HCT116 (cell line): ENCODE measurements around the gene CEP170B. TPM values are rescaled to one million over a fixed set of nuclear protein-coding genes. Genes with fewer than 3 reads are reported as not detected.
"Not testable (repeated sequence)": the region's sequence is repeated elsewhere in the genome, so short reads cannot be mapped to it uniquely, and the experiment has no call there.

Source experiments
- ATAC-seq: fragments of 200-7000 bp; cut with Tn5 transposase; 2 replicates; pipeline ENCODE4 v1.9.1; 2020; ENCODE audit warnings: mild to moderate bottlenecking, moderate library complexity
- BruUV-seq: library from RNA; stranded (reverse); fragments of 400-500 nt; replicated peaks from 2 replicates; lab custom pipeline; 2021; lab: Mats Ljungman, UMichigan
- CTCF ChIA-PET: fragments of 300-600 bp; sonication (Branson Sonifier 250); formaldehyde crosslinking; loops from one replicate; lab custom pipeline; 2021; ENCODE audit warnings: antibody characterized with exemption; lab: Charles Lee
- POLR2A ChIA-PET: fragments of 300-600, 350-600 bp; sonication (Branson Sonifier 250); formaldehyde crosslinking; loops from one replicate; lab custom pipeline; 2021; ENCODE audit warnings: antibody characterized with exemption; lab: Charles Lee
- RAD21 ChIA-PET, 2 experiments: fragments of 300-600 bp; sonication (Branson Sonifier 250); formaldehyde crosslinking; loops; one replicate each; lab custom pipeline; 2023; ENCODE audit warnings: low total read pairs in 2 of 2; ENCODE audit not compliant: uncharacterized antibody in 2 of 2, unreplicated experiment in 2 of 2, low non-redundant PET in 1 of 2; lab: Charles Lee
- DNase-seq: peaks from one replicate; pipeline ENCODE4 v3.0.0-alpha.2; 2010; ENCODE audit warnings: low read depth, low spot score
- H2AFZ ChIP-seq: fragments of 200-600 bp; shearing (Covaris generic), sonication (generic); 2 replicates; pipeline ENCODE4 v1.6.1; 2017; ENCODE audit warnings: low read depth, mixed run types, mixed read lengths, antibody characterized with exemption, low read length; ENCODE audit not compliant: poor library complexity, severe bottlenecking
- H3K27ac ChIP-seq: 2 replicates; pipeline ENCODE4 v1.5.1; 2012; ENCODE audit warnings: low read depth, low read length
- H3K27me3 ChIP-seq: fragments of 200-600 bp; sonication (generic); 2 replicates; pipeline ENCODE4 v1.6.1; 2016; ENCODE audit warnings: mixed run types, low read length, mixed read lengths; ENCODE audit not compliant: insufficient read depth
- H3K36me3 ChIP-seq, 2 experiments: fragments of 200-500 bp in 1 of 2; fragments of 200-600 bp in 1 of 2; sonication (Bioruptor generic) in 1 of 2; sonication (generic) in 1 of 2; 2 replicates each; pipeline versions ENCODE4 v1.5.1 to v1.6.1; 2014 to 2016; ENCODE audit warnings: low read length in 2 of 2, inconsistent platforms in 1 of 2, mixed read lengths in 1 of 2, mixed run types in 1 of 2; ENCODE audit not compliant: insufficient read depth in 2 of 2, control insufficient read depth in 1 of 2
- H3K4me1 ChIP-seq, 2 experiments: fragments of 200-600 bp in 1 of 2; sonication (generic) in 1 of 2; 2 replicates each; pipeline versions ENCODE4 v1.5.1 to v1.6.1; 2012 to 2017; ENCODE audit warnings: low read length in 2 of 2, inconsistent platforms in 1 of 2, mild to moderate bottlenecking in 1 of 2, mixed read lengths in 1 of 2, mixed run types in 1 of 2, moderate library complexity in 1 of 2; ENCODE audit not compliant: insufficient read depth in 2 of 2, control insufficient read depth in 1 of 2
- H3K4me2 ChIP-seq: fragments of 200-600 bp; sonication (generic); 2 replicates; pipeline ENCODE4 v1.6.1; 2017; ENCODE audit warnings: mixed run types, low read length, mixed read lengths
- H3K4me3 ChIP-seq, 2 experiments: fragments of 200-600 bp in 1 of 2; sonication (generic) in 1 of 2; replicated peaks in 1 of 2; 2 replicates each; pipeline ENCODE4 v1.5.1; 2011 to 2016; ENCODE audit warnings: low read length in 2 of 2, control low read depth in 1 of 2, low read depth in 1 of 2, mild to moderate bottlenecking in 1 of 2, mixed read lengths in 1 of 2, mixed run types in 1 of 2
- H3K79me2 ChIP-seq: fragments of 200-600 bp; sonication (generic); 2 replicates; pipeline ENCODE4 v1.6.1; 2017; ENCODE audit warnings: mild to moderate bottlenecking, mixed run types, low read length, moderate library complexity, mixed read lengths; ENCODE audit not compliant: insufficient read depth
- H3K9ac ChIP-seq: fragments of 200-600 bp; sonication (generic); 2 replicates; pipeline ENCODE4 v1.6.1; 2016; ENCODE audit warnings: low read length, mixed read lengths
- H3K9me2 ChIP-seq: fragments of 200-600 bp; sonication (generic), shearing (Covaris generic); 2 replicates; pipeline ENCODE4 v1.6.1; 2017; ENCODE audit warnings: mixed run types, mild to moderate bottlenecking, moderate library complexity; ENCODE audit not compliant: insufficient read depth
- H3K9me3 ChIP-seq, 2 experiments: fragments of 200-500 bp in 1 of 2; fragments of 200-600 bp in 1 of 2; sonication (Bioruptor generic) in 1 of 2; sonication (generic) in 1 of 2; 2 replicates each; pipeline ENCODE4 v1.6.1; 2014 to 2017; ENCODE audit warnings: low read length in 2 of 2, mixed read lengths in 2 of 2, inconsistent platforms in 1 of 2, low read depth in 1 of 2, mild to moderate bottlenecking in 1 of 2, mixed run types in 1 of 2, moderate library complexity in 1 of 2; ENCODE audit not compliant: control insufficient read depth in 1 of 2, insufficient read depth in 1 of 2
- H4K20me1 ChIP-seq: fragments of 200-600 bp; sonication (generic), shearing (Covaris generic); 2 replicates; pipeline ENCODE4 v1.6.1; 2017; ENCODE audit warnings: mixed run types, mild to moderate bottlenecking, moderate library complexity; ENCODE audit not compliant: insufficient read depth
- FOSL1 ChIP-seq: IDR thresholded peaks from 2 replicates; pipeline ENCODE4 v1.6.1; 2012; ENCODE audit warnings: low read depth
- JUND ChIP-seq: IDR thresholded peaks from 2 replicates; pipeline ENCODE4 v1.6.1; 2012
- POLR2A ChIP-seq: IDR thresholded peaks from 2 replicates; pipeline ENCODE4 v1.7.0; 2011; ENCODE audit warnings: borderline replicate concordance; ENCODE audit not compliant: insufficient read depth, insufficient read length; ENCODE audit errors: extremely low read depth
- POLR2AphosphoS5 ChIP-seq: IDR thresholded peaks from 2 replicates; pipeline ENCODE4 v1.6.1; 2011; ENCODE audit warnings: mild to moderate bottlenecking, low read depth, low read length, moderate library complexity
- RAD21 ChIP-seq: IDR thresholded peaks from 2 replicates; pipeline ENCODE4 v1.6.1; 2012; ENCODE audit warnings: low read depth, mild to moderate bottlenecking
- SRF ChIP-seq: IDR thresholded peaks from 2 replicates; pipeline ENCODE4 v1.6.1; 2012; ENCODE audit warnings: low read depth
- TCF7L2 ChIP-seq: IDR thresholded peaks from 2 replicates; pipeline ENCODE4 v1.7.0; 2011; ENCODE audit warnings: borderline replicate concordance, inconsistent platforms; ENCODE audit not compliant: insufficient read depth, insufficient read length; ENCODE audit errors: extremely low read depth
- ZFX ChIP-seq: fragments of 450-650 bp; IDR thresholded peaks from 2 replicates; pipeline ENCODE4 v1.6.1; 2017
- ZNF274 ChIP-seq: fragments of 200-500 bp; sonication (Bioruptor generic); IDR thresholded peaks from 2 replicates; pipeline ENCODE4 v1.6.1; 2014; ENCODE audit warnings: mild to moderate bottlenecking, low read depth, low read length, inconsistent platforms
- intact Hi-C: fragments of 100-400 bp; cut with micrococcal nuclease; formaldehyde crosslinking; loops from 2 replicates; pipeline ENCODE4 v1.10.0; 2022
- total RNA-seq: library from RNA; stranded (reverse); gene quantifications from one replicate; pipeline ENCODE4 v1.2.1, GENCODE V29; 2021; ENCODE audit not compliant: unreplicated experiment

The CEP170B gene
- total RNA-seq, 1 experiment from 2014 or later, result 45.9 TPM

- TF ChIP-seq RAD21 (no peak), TCF7L2 (no peak), FOSL1 (no peak), ZNF274 (no peak), POLR2A (no peak), JUND (no peak), ZFX (no peak)
- TF ChIP-seq, all 23 proteins: peak for 0
Observed at GRCh38 chr14:104917116-104917515, 52.0 kb downstream of the CEP170B start (continued).

DNA sequence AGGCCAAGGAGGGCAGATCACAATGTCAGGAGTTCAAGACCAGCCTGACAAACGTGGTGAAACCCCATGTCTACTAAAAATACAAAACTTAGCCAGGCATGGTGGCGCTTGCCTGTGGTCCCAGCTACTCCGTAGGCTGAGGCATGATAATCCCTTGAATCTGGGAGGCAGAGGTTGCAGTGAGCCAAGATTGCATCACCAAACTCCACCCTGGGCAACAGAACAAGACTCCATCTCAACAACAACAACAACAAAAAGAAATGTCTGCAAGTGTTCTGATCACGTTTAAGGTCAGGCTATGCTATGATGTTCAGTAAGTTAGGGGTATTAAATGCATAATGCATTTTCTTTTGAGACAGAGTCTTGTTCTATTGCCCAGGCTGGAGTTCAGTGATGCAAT lies 52.9 kb downstream of the CEP170B start:
- no peak overlapping the region for H3K27ac ChIP-seq
- H3K9me3 ChIP-seq, result no peaks in the 10 kb centered on the region
- no peak overlapping the region for H3K4me3 ChIP-seq
- no peak overlapping the region for H3K4me2 ChIP-seq
- no peaks in the 10 kb centered on the region for H3K79me2 ChIP-seq
- intact Hi-C loops, result no loop called here
- ATAC-seq, result no peak
- H3K27me3 ChIP-seq, result no peaks in the 10 kb centered on the region
- no peaks in the 10 kb centered on the region for H3K4me1 ChIP-seq
- TF ChIP-seq POLR2AphosphoS5, result no peak
- no peak for TF ChIP-seq SRF
- ChIA-PET POLR2A (no interaction called here), RAD21 (no interaction called here), CTCF (no interaction called here)
- no peaks in the 10 kb centered on the region for H3K9me2 ChIP-seq
- no peak overlapping the region for H3K9ac ChIP-seq
- DNase-seq, result no peak
- no peaks in the 10 kb centered on the region for H4K20me1 ChIP-seq
- H2AFZ ChIP-seq, result no peak overlapping the region
- no peaks in the 10 kb centered on the region for H3K36me3 ChIP-seq
- BruUV-seq, result no TSS peak

DNA sequence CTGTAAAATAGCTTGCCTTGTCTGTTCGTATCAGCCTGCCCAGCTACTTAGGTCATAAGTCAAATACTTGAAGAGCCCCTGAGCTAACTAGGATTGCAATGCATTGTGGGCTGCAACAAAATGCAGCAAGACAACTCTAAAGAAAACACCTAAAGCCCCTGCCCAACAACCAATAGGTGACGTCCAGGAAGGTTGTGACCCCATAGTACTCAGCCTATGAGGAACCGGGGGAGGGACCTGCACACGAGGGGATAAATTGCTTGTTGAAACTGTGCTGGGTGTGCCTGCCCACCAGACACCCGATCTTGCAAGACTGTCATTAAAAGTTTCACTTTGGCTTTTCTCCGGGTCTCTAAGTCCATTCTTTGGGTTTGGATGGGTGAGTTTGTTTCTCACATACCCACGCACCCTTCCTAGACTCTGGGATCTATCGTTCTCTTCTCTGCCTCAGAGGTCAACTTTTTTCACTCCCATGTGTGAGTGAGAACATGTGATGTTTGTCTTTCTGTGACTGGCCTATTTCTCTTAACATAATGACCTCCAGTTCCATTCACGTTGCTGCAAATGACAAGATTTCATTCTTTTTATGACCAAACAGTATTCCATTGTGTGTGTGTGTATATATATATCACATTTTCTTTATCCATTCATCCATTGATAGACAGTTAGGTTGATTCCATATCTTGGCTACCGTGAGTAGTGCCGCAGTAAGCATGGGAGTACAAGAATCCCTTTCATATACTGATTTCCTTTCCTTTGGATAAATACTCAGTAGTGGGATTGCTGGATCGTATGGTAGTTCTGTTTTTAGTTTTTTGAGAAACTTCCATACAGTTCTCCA lies 54.3 kb downstream of the CEP170B start:
- CTCF ChIA-PET, H3K27ac ChIP-seq, H3K27me3 ChIP-seq, POLR2A ChIA-PET, DNase-seq, intact Hi-C loops, H3K4me3 ChIP-seq, H3K9me2 ChIP-seq, BruUV-seq, H4K20me1 ChIP-seq, H3K4me2 ChIP-seq, H3K9me3 ChIP-seq, H3K36me3 ChIP-seq, RAD21 ChIA-PET, H2AFZ ChIP-seq, H3K4me1 ChIP-seq, H3K79me2 ChIP-seq, ATAC-seq, H3K9ac ChIP-seq: not testable (repeated sequence)
